Measurements from ENCODE around the gene SRI. TPM values are rescaled to one million over a fixed set of nuclear protein-coding genes. Genes with fewer than 3 reads are reported as not detected.
A peak's percentile ranks its signal among the peaks of the same experiment; 100 is the strongest.

SRI gene
- total RNA-seq, 2 donors from 2014 or later = 140 to 152 TPM

- H3K36me3 Mint-ChIP-seq = peaks cover 32% of the 10 kb centered on the region
Measured at GRCh38 chr7:88216276-88216675, 3.6 kb downstream of the SRI start.

GRCh38 chr7:88215295-88215694 lies 4.5 kb downstream of the SRI start:
- Mint-ChIP-seq H3K4me1 (ENCODE audit: low read depth in 2 of 2) (peaks cover 32 to 40% of the 10 kb centered on the region in 2 donors), H3K9me3 (no peaks in the 10 kb centered on the region), H3K27ac (no peak overlapping the region), H3K27me3 (no peaks in the 10 kb centered on the region), H3K4me3 (no peak overlapping the region), H3K36me3 (peaks cover 32% of the 10 kb centered on the region)
- no peak for ATAC-seq
- no peak for DNase-seq (ENCODE audit: low spot score)

More at GRCh38 chr7:88216276-88216675, 3.6 kb downstream of the SRI start:
- Mint-ChIP-seq H3K4me1 (ENCODE audit: low read depth in 2 of 2) (peaks cover 37 to 47% of the 10 kb centered on the region in 2 donors), H3K27me3 (no peaks in the 10 kb centered on the region), H3K27ac (no peak overlapping the region), H3K4me3 (no peak overlapping the region), H3K9me3 (no peaks in the 10 kb centered on the region)
- DNase-seq (ENCODE audit: low spot score) (no peak), ATAC-seq (no peak)

GRCh38 chr7:88214456-88214855 lies 5.4 kb downstream of the SRI start:
- H3K9me3 Mint-ChIP-seq = no peaks in the 10 kb centered on the region
- no peak for DNase-seq (ENCODE audit: low spot score)
- ATAC-seq = no peak
- H3K4me3 Mint-ChIP-seq = no peak overlapping the region
- H3K27me3 Mint-ChIP-seq = no peaks in the 10 kb centered on the region
- H3K27ac Mint-ChIP-seq = peak overlapping the region in 1 of 2 donors; percentile 21
- peaks cover 32% of the 10 kb centered on the region for H3K36me3 Mint-ChIP-seq
- peaks cover 29 to 40% of the 10 kb centered on the region in 2 donors for H3K4me1 Mint-ChIP-seq (ENCODE audit: low read depth in 2 of 2)

GRCh38 chr7:88212918-88213317 lies 6.9 kb downstream of the SRI start:
- Mint-ChIP-seq H3K9me3 (no peaks in the 10 kb centered on the region), H3K36me3 (peaks cover 26% of the 10 kb centered on the region), H3K4me3 (no peak overlapping the region), H3K4me1 (ENCODE audit: low read depth in 2 of 2) (peaks cover 21 to 27% of the 10 kb centered on the region in 2 donors), H3K27ac (peak overlapping the region in 1 of 2 donors; percentile 7), H3K27me3 (no peaks in the 10 kb centered on the region)
- DNase-seq (ENCODE audit: low spot score) = no peak
- no peak for ATAC-seq

GRCh38 chr7:88208521-88208920 lies 11.3 kb downstream of the SRI start:
- H3K4me3 Mint-ChIP-seq = no peak overlapping the region
- no peak overlapping the region for H3K27ac Mint-ChIP-seq
- DNase-seq (ENCODE audit: low spot score) (no peak), ATAC-seq (no peak)
- no peaks in the 10 kb centered on the region for H3K9me3 Mint-ChIP-seq
- H3K36me3 Mint-ChIP-seq = peaks cover 16% of the 10 kb centered on the region
- H3K27me3 Mint-ChIP-seq = no peaks in the 10 kb centered on the region
- peaks cover 7% of the 10 kb centered on the region in 2 donors for H3K4me1 Mint-ChIP-seq (ENCODE audit: low read depth in 2 of 2)

GRCh38 chr7:88206254-88206653 lies 13.6 kb downstream of the SRI start:
- Mint-ChIP-seq H3K27me3 (no peaks in the 10 kb centered on the region), H3K4me3 (no peak overlapping the region), H3K9me3 (no peaks in the 10 kb centered on the region), H3K36me3 (peaks cover 17% of the 10 kb centered on the region), H3K4me1 (ENCODE audit: low read depth in 2 of 2) (peaks cover 5 to 8% of the 10 kb centered on the region in 2 donors), H3K27ac (no peak overlapping the region)
- ATAC-seq (no peak), DNase-seq (ENCODE audit: low spot score) (no peak)

- Mint-ChIP-seq H3K4me3 (no peak overlapping the region), H3K27me3 (no peaks in the 10 kb centered on the region), H3K27ac (no peak overlapping the region)
Measured at GRCh38 chr7:88205179-88205578, 14.7 kb downstream of the SRI start.

GRCh38 chr7:88204525-88205110 lies 15.2 kb downstream of the SRI start:
- no peak overlapping the region for H3K27ac Mint-ChIP-seq

More at GRCh38 chr7:88205179-88205578, 14.7 kb downstream of the SRI start:
- peaks cover 17% of the 10 kb centered on the region for H3K36me3 Mint-ChIP-seq
- ATAC-seq = no peak
- H3K4me1 Mint-ChIP-seq (ENCODE audit: low read depth in 2 of 2) = peaks cover 5 to 8% of the 10 kb centered on the region in 2 donors
- DNase-seq (ENCODE audit: low spot score) = no peak
- no peaks in the 10 kb centered on the region for H3K9me3 Mint-ChIP-seq

GRCh38 chr7:88203401-88203800 lies 16.4 kb downstream of the SRI start:
- no peak for ATAC-seq
- H3K4me1 Mint-ChIP-seq (ENCODE audit: low read depth in 2 of 2) = peaks cover 5 to 8% of the 10 kb centered on the region in 2 donors
- peak overlapping the region; percentile 29 to 31 for H3K27ac Mint-ChIP-seq
- H3K9me3 Mint-ChIP-seq = no peaks in the 10 kb centered on the region
- H3K4me3 Mint-ChIP-seq = no peak overlapping the region
- H3K27me3 Mint-ChIP-seq = no peaks in the 10 kb centered on the region
- no peak for DNase-seq (ENCODE audit: low spot score)
- peaks cover 17% of the 10 kb centered on the region for H3K36me3 Mint-ChIP-seq

More at GRCh38 chr7:88204525-88205110, 15.2 kb downstream of the SRI start:
- ATAC-seq (no peak), DNase-seq (ENCODE audit: low spot score) (no peak)
- Mint-ChIP-seq H3K36me3 (peaks cover 17% of the 10 kb centered on the region), H3K4me1 (ENCODE audit: low read depth in 2 of 2) (peaks cover 5 to 8% of the 10 kb centered on the region in 2 donors), H3K4me3 (no peak overlapping the region), H3K9me3 (no peaks in the 10 kb centered on the region), H3K27me3 (no peaks in the 10 kb centered on the region)

GRCh38 chr7:88202799-88203198 lies 17.0 kb downstream of the SRI start:
- Mint-ChIP-seq H3K4me3 (no peak overlapping the region), H3K27me3 (no peaks in the 10 kb centered on the region), H3K4me1 (ENCODE audit: low read depth in 2 of 2) (peaks cover 5 to 8% of the 10 kb centered on the region in 2 donors), H3K36me3 (peaks cover 17% of the 10 kb centered on the region), H3K27ac (peak overlapping the region in 1 of 2 donors; percentile 31), H3K9me3 (no peaks in the 10 kb centered on the region)
- DNase-seq (ENCODE audit: low spot score) (no peak), ATAC-seq (no peak)

- H3K36me3 Mint-ChIP-seq = peaks cover 17% of the 10 kb centered on the region
- H3K27ac Mint-ChIP-seq = peak overlapping the region in 1 of 2 donors; percentile 31
- no peak for ATAC-seq
- H3K4me3 Mint-ChIP-seq = no peak overlapping the region
- H3K4me1 Mint-ChIP-seq (ENCODE audit: low read depth in 2 of 2) = peaks cover 5 to 8% of the 10 kb centered on the region in 2 donors
- no peaks in the 10 kb centered on the region for H3K27me3 Mint-ChIP-seq
- no peak for DNase-seq (ENCODE audit: low spot score)
- no peaks in the 10 kb centered on the region for H3K9me3 Mint-ChIP-seq
Measured at GRCh38 chr7:88202278-88202677, 17.6 kb downstream of the SRI start.

GRCh38 chr7:88201305-88201704 lies 18.5 kb downstream of the SRI start:
- no peaks in the 10 kb centered on the region for H3K9me3 Mint-ChIP-seq
- peaks cover 5 to 8% of the 10 kb centered on the region in 2 donors for H3K4me1 Mint-ChIP-seq (ENCODE audit: low read depth in 2 of 2)
- H3K4me3 Mint-ChIP-seq = no peak overlapping the region
- no peaks in the 10 kb centered on the region for H3K27me3 Mint-ChIP-seq
- ATAC-seq = no peak
- DNase-seq (ENCODE audit: low spot score) = no peak
- no peak overlapping the region for H3K27ac Mint-ChIP-seq
- H3K36me3 Mint-ChIP-seq = peaks cover 17% of the 10 kb centered on the region

GRCh38 chr7:88200789-88201188 lies 19.0 kb downstream of the SRI start:
- H3K36me3 Mint-ChIP-seq = peaks cover 13% of the 10 kb centered on the region
- H3K4me1 Mint-ChIP-seq (ENCODE audit: low read depth in 2 of 2) = peaks cover 5 to 8% of the 10 kb centered on the region in 2 donors
- H3K4me3 Mint-ChIP-seq = no peak overlapping the region
- H3K27ac Mint-ChIP-seq = no peak overlapping the region
- DNase-seq (ENCODE audit: low spot score) (no peak), ATAC-seq (no peak)
- no peaks in the 10 kb centered on the region for H3K27me3 Mint-ChIP-seq
- no peaks in the 10 kb centered on the region for H3K9me3 Mint-ChIP-seq

- DNase-seq (ENCODE audit: low spot score) = no peak
- Mint-ChIP-seq H3K27ac (no peak overlapping the region), H3K27me3 (no peaks in the 10 kb centered on the region), H3K4me3 (no peak overlapping the region), H3K9me3 (no peaks in the 10 kb centered on the region), H3K4me1 (ENCODE audit: low read depth in 2 of 2) (peaks cover 5 to 8% of the 10 kb centered on the region in 2 donors), H3K36me3 (peaks cover 11% of the 10 kb centered on the region)
- ATAC-seq = no peak
Measured at GRCh38 chr7:88200261-88200660, 19.6 kb downstream of the SRI start.

- no peak for DNase-seq (ENCODE audit: low spot score)
- H3K4me1 Mint-ChIP-seq (ENCODE audit: low read depth in 2 of 2) = no peaks in the 10 kb centered on the region
- no peak for ATAC-seq
- no peaks in the 10 kb centered on the region for H3K9me3 Mint-ChIP-seq
- no peaks in the 10 kb centered on the region for H3K27me3 Mint-ChIP-seq
- no peak overlapping the region for H3K27ac Mint-ChIP-seq
- no peak overlapping the region for H3K4me3 Mint-ChIP-seq
- H3K36me3 Mint-ChIP-seq = no peaks in the 10 kb centered on the region
Measured at GRCh38 chr7:88191911-88192310, 27.9 kb downstream of the SRI start.

Measured in natural killer cell treated with Interleukin-12 subunit alpha and Interleukin-12 subunit beta and Interleukin-15 and Interleukin-18, amount 100 ng/mL, for 72 hours (primary cell).